ENCODE measurements around the gene SH3TC2.

The SH3TC2 gene

DNA sequence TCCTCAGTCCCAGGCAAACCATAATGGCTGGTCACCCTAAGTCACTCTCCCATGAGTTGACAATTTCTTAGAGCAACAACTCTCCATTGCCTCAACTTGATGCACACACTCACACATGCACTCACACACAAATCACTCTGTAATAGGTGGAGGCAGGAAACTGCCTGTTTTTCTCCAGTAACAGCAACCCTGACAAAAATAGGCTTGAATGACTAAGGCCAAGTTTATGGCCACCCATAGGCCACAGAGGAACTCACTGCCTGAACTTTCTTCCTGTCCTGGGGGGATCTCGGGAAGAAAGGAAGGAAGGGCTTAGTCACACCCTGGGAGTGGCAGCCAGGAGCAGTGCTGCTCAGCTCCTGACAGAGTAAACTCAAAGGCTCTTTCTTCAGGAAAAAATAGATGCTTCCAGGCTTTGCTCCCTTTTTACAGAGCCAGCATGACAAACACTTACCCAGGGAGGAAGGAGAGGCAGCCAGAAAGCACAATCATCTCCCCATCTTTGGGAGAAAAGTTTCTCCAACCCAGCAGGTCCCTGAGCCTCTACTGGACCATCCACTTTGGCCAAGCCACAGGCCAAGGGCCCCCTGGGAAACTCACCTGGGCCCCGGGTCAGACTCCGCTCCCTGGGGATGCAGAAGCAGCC, 368 bp downstream of the SH3TC2 start:
- intact Hi-C loops (cut with DNase I) = loop anchor here (5.0 kb wide), 1 partner anchor 205 kb away; no protein-coding TSS in a partner anchor
- DNase-seq = no peak

DNA sequence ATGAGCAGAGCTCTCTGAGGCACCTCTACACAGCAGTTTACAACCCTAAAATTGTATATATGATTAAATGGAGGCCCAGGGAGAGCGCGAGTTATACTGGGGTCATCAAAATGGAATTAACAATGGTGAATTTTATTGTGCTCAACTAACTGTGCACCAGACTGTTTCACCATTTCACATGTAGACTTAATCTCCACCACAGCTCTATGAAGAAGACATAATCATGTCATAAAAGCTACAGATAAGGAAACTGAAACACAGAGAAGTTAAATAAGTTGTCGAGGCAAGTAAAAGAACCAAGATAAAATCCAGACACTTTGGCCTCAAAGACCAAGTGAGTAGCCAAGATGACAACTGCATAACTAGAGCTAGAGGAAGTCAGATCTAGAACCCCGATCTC, 1.5 kb downstream of the SH3TC2 start:
- no peak for DNase-seq
- intact Hi-C loops (cut with DNase I) = loop anchor here (5.0 kb wide), 1 partner anchor 206 kb away; no protein-coding TSS in a partner anchor

- peak in 1 of 10 donors; percentile 33 for DNase-seq
- intact Hi-C loops (cut with DNase I) = loop anchor here (5.0 kb wide), 1 partner anchor 207 kb away; no protein-coding TSS in a partner anchor
Measured at GRCh38 chr5:149060325-149060724, 2.5 kb downstream of the SH3TC2 start.

DNA sequence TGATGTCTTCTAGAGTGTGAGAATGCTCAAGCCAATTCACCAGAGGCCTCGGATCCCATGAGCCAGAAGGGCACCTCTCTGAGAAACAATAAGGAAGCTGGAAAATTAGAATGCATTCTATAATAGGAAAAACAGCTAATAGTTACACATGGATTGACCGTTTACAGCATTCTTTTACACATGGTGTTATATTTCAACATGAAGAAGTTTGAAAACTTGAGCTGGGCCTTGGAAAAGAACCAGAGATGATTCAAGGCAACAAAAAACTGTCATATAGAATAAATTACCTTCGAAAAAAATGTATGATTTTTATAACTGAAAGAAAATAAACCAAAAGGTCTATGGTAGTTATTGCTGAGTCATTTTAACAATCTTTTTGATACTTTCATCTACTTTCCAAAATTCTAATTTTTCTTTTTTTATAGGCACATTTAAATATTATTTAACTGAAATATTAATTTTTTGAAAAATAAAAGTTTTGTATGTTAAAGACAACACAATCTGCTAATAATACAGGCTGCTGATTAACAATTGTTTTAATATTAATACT, 6.2 kb downstream of the SH3TC2 start:
- intact Hi-C loops (cut with DNase I) = no loop called here
- no peak for DNase-seq

DNA sequence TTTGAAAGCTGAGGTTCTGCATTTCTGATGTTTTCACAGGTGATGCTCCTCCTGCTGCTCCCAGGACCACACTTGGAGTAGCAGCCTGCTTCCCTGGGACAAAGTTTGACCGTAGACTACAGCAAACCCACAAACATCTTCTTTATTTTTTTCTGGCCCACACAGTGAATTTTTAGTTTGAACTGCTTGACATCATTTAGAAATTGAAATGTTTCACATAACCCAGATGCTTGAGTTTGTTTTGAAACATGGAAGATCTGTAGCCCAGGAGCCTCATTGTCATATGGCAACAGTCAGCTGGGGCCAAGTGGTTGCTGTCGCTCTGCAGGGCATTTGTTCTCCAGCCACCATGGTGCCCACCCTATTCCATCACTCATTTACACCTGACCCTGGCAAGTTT, 8.4 kb downstream of the SH3TC2 start:
- intact Hi-C loops (cut with DNase I) = no loop called here

GRCh38 chr5:149053072-149053695, 9.7 kb downstream of the SH3TC2 start:
- DNase-seq = no peak

More for the DNA sequence above, 8.4 kb downstream of the SH3TC2 start:
- DNase-seq = no peak

DNA sequence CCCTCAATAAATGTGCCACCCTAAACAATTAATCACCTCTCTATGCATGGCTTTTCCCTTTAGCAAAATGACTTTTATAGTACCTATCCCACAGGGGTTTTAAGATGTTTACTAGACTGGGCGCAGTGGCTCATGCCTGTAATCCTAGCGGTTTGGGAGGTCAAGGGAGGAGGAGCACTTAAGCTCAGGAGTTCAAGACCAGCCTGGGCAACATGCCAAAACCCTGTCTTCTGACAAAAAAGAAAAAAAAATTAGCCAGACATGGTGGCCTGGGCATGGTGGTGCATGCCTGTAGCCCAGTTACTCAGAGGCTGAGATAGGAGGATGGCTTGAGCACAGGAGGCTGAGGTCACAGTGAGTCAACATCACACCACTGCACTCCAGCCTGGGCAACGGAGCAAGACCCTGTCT, 13.5 kb downstream of the SH3TC2 start:
- DNase-seq = no peak
- intact Hi-C loops (cut with DNase I) = no loop called here

More at GRCh38 chr5:149053072-149053695, 9.7 kb downstream of the SH3TC2 start:
- intact Hi-C loops (cut with DNase I) = no loop called here

GRCh38 chr5:149048811-149049210, 14.1 kb downstream of the SH3TC2 start:
- no peak for DNase-seq
- intact Hi-C loops (cut with DNase I) = no loop called here

- intact Hi-C loops (cut with DNase I) = no loop called here
Measured at GRCh38 chr5:149047462-149047861, 15.4 kb downstream of the SH3TC2 start.

DNA sequence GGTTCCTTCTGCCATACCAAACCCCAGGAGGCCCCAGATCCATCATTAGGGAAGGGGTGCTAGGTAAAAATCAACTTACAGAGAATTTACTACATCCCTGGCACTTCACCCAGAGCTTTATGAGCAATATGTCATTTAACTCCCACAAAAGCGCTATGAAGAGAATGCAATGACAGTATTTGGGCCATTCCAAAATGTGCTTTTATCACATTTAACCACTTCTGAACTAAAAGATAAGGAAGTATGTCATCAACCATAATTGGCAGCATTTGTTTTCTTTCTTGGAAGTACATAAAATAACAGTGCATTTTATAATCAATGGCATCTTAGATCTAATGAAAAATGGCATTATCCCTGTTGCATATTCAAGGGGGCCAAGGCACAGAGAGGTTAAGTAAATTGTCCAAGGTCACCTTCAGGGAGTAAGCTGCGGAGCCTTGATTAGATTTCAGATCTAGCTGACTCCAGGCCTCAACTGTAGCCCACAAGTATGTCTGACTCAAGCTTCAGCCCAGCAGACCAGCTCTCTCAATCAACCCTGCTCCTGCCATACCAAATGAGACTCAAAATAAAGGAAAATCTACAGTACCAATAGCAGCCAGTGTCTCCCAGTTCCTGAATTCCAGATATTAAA, 16.5 kb downstream of the SH3TC2 start:
- no peak for DNase-seq
- intact Hi-C loops (cut with DNase I) = no loop called here

More at GRCh38 chr5:149047462-149047861, 15.4 kb downstream of the SH3TC2 start:
- DNase-seq = no peak

DNA sequence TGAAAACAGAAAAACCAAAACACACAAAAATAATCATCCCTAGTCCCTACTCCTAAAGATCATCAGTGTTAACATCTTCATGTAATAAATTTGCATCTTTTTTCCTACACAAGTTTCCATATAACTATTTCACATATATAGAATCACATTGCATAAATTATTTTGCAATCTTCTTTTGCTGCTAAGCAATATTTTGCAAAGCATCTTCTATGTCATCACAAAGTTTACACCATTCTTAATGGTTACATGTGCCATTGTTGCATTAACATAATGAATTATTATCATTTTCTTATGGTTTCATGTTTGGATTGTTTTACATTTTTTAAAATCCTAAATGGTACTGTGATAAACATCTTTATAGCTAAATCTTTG, 17.8 kb downstream of the SH3TC2 start:
- intact Hi-C loops (cut with DNase I) = no loop called here
- no peak for DNase-seq

GRCh38 chr5:149044453-149045088, 18.3 kb downstream of the SH3TC2 start:
- intact Hi-C loops (cut with DNase I) = no loop called here
- no peak for DNase-seq

DNA sequence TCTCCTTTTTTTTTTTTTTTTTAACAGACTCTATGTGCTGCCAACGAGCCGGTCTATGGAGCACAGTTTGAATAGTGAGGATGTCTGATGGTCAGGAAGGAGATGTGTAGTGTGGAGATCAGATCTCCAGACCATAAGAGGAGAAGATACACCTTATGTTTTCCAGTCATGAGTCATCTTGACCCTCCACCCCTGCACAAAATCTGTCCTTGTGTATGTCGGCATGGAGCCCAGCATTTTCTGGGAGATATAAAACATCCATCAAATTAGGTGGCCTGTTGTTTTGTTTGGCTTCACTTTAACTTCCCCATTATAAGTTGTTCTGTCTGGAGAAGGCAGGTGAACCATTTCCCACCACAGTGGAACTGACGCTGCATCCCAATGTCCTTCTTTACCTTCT, 19.2 kb downstream of the SH3TC2 start:
- DNase-seq = no peak
- intact Hi-C loops (cut with DNase I) = no loop called here

GRCh38 chr5:149042865-149043264, 20.0 kb downstream of the SH3TC2 start:
- DNase-seq = no peak
- intact Hi-C loops (cut with DNase I) = no loop called here

- intact Hi-C loops (cut with DNase I) = no loop called here
- DNase-seq = peak in 1 of 10 donors; percentile 83
Measured at GRCh38 chr5:149041242-149041641, 21.6 kb downstream of the SH3TC2 start.

DNA sequence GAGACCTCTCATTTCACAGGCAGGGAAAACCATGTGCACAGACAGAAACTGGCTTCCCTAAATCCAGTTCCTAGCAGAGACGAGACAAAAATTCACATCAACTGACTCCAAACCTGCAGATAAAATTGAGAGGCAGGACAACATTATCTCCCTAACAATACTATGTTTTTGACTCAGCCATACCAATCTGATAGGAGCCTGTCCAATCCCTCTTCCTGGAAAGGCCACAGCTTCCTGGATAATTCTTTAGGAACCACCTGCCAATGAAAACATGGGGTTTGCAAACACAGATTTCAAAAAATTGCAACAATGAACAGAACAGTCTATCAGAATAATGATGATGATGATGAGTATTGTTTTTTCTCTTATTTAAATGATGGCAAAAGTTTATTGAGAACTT, 22.4 kb downstream of the SH3TC2 start:
- no peak for DNase-seq
- intact Hi-C loops (cut with DNase I) = no loop called here

DNA sequence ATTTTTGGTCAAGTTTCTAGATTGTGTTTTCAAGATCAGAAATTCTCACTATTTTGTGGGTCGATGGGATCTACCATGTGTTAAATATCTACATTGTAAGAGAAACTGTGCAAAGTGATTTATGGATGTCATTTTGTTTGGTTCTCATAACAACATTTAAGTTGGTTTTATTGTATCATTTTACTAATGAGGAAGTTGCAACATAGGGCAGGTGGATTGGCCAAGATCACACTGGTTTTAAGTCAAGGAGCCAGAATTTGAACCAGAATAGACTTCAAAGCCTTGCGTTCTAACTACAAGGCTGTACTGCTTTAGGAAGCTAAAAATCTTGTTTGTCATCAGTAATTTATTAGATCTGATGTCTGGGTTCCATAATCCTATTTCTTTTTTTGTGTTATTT, 23.4 kb downstream of the SH3TC2 start:
- no peak for DNase-seq
- intact Hi-C loops (cut with DNase I) = loop anchor here (10.0 kb wide), 1 partner anchor 75 kb away; no protein-coding TSS in a partner anchor

- intact Hi-C loops (cut with DNase I) = loop anchor here (10.0 kb wide), 1 partner anchor 76 kb away; no protein-coding TSS in a partner anchor
- no peak for DNase-seq
Measured at GRCh38 chr5:149038336-149039080, 24.4 kb downstream of the SH3TC2 start.

DNA sequence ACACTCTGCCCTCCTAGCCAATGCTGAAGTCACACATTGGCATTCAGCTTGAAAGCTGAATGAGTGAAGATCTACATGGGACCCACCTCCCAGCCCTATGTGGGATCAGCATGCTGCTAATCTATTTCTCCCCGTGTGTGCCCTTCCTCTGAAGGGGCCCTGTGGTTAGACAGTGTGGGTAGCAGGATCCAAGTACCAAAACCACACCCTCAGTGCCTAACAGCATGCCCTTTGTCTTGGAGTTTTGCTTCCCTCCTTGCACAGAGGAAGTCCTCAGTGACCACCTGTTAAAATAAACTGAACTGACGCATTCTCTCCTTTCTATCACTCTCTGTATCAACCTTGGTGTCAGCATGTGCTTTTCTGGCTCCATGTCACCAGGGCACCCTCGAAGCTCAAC, 25.0 kb downstream of the SH3TC2 start:
- DNase-seq = no peak
- intact Hi-C loops (cut with DNase I) = loop anchor here (10.0 kb wide), 1 partner anchor 77 kb away; no protein-coding TSS in a partner anchor

GRCh38 chr5:149036970-149037369, 25.9 kb downstream of the SH3TC2 start:
- intact Hi-C loops (cut with DNase I) = loop anchor here (10.0 kb wide), 1 partner anchor 78 kb away; no protein-coding TSS in a partner anchor
- DNase-seq = no peak
